Endothelial cell (in vitro differentiated cells): ENCODE measurements around the gene HACE1. TPM values are rescaled to one million over a fixed set of nuclear protein-coding genes. Genes with fewer than 3 reads are reported as not detected.
"Not testable (repeated sequence)": the region's sequence is repeated elsewhere in the genome, so short reads cannot be mapped to it uniquely, and the experiment has no call there.

Experiments used
- DNase-seq: peaks from one replicate; pipeline ENCODE4 v3.0.0; 2021; ENCODE audit warnings: low spot score
- H3K27ac Mint-ChIP-seq: one replicate; pipeline ENCODE4 v1.8.0; 2021; ENCODE audit warnings: mixed read lengths, inconsistent platforms; ENCODE audit not compliant: unreplicated experiment
- H3K27me3 Mint-ChIP-seq: one replicate; pipeline ENCODE4 v1.8.0; 2021; ENCODE audit warnings: mild to moderate bottlenecking, moderate library complexity, mixed read lengths, inconsistent platforms; ENCODE audit not compliant: unreplicated experiment
- H3K36me3 Mint-ChIP-seq: one replicate; pipeline ENCODE4 v1.8.0; 2021; ENCODE audit warnings: mild to moderate bottlenecking, low read depth, mixed read lengths, inconsistent platforms; ENCODE audit not compliant: unreplicated experiment
- H3K4me1 Mint-ChIP-seq: one replicate; pipeline ENCODE4 v1.8.0; 2021; ENCODE audit warnings: mild to moderate bottlenecking, mixed read lengths, inconsistent platforms; ENCODE audit not compliant: unreplicated experiment
- H3K4me3 Mint-ChIP-seq: one replicate; pipeline ENCODE4 v1.8.0; 2021; ENCODE audit warnings: mild to moderate bottlenecking, mixed read lengths, inconsistent platforms; ENCODE audit not compliant: unreplicated experiment
- H3K9me3 Mint-ChIP-seq: one replicate; pipeline ENCODE4 v1.8.0; 2021; ENCODE audit warnings: mixed read lengths, inconsistent platforms; ENCODE audit not compliant: unreplicated experiment
- total RNA-seq: library from RNA; stranded (reverse); fragmentation: NEBNext Ultra II Directional; extraction: Animal tissue kit (Norgen Biotek cat#: 25700); gene quantifications from one replicate; pipeline ENCODE4 v1.2.1, GENCODE V29; 2021; ENCODE audit not compliant: unreplicated experiment
- TF ChIP-seq, protein P1 (sequence below): fragments of 200-600 bp; sonication (generic); IDR thresholded peaks from one replicate; pipeline ENCODE4 v1.5.0; 2021; ENCODE audit warnings: antibody characterized with exemption; ENCODE audit not compliant: unreplicated experiment

Gene HACE1
- total RNA-seq, 1 donor from 2014 or later = 23.0 TPM

DNA sequence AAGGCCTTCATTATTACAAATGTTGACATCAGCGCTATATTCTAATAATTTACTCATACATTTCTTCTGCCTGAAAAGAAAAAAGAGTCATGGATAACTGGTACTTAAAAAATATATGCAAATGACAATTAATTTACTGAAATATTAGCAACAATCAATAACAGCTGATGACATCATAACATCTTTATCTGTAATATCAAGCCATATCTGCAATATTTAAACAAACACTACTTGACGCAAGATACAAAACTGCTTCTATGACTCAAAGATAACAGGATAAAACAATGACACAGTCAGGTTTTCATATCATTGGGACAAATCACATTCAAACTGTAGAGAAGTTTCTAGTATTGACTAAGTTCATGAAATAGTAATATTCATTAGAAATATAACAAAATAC, 16.5 kb downstream of the HACE1 start:
- H3K9me3 Mint-ChIP-seq = no peaks in the 10 kb centered on the region
- DNase-seq = no peak
- no peaks in the 10 kb centered on the region for H3K4me1 Mint-ChIP-seq
- H3K4me3 Mint-ChIP-seq = no peak overlapping the region
- H3K27ac Mint-ChIP-seq = no peak overlapping the region
- H3K27me3 Mint-ChIP-seq = no peaks in the 10 kb centered on the region
- peaks cover 21% of the 10 kb centered on the region for H3K36me3 Mint-ChIP-seq
- TF ChIP-seq, protein P1, sequence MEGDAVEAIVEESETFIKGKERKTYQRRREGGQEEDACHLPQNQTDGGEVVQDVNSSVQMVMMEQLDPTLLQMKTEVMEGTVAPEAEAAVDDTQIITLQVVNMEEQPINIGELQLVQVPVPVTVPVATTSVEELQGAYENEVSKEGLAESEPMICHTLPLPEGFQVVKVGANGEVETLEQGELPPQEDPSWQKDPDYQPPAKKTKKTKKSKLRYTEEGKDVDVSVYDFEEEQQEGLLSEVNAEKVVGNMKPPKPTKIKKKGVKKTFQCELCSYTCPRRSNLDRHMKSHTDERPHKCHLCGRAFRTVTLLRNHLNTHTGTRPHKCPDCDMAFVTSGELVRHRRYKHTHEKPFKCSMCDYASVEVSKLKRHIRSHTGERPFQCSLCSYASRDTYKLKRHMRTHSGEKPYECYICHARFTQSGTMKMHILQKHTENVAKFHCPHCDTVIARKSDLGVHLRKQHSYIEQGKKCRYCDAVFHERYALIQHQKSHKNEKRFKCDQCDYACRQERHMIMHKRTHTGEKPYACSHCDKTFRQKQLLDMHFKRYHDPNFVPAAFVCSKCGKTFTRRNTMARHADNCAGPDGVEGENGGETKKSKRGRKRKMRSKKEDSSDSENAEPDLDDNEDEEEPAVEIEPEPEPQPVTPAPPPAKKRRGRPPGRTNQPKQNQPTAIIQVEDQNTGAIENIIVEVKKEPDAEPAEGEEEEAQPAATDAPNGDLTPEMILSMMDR = no peak

DNA sequence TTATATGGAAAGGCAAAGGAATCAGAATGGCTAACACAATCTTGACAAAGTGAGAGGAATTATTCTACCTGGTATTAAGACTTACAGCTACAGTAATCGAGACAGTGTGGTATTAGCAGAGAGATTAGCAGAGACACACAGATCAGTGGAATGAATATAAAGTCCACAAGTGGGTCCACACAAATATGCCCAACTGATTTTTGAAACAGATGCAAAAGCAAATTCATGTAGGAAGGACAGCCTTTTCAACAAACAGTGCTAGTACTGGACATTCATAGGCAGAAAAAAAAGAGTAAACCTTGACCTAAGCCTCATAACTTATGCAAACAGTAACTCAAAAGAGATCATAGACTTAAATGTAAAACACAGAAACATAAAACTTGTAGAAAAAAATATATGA, 22.6 kb downstream of the HACE1 start:
- H3K27ac Mint-ChIP-seq = no peak overlapping the region
- H3K27me3 Mint-ChIP-seq = no peaks in the 10 kb centered on the region
- TF ChIP-seq, protein P1 = no peak
- no peak for DNase-seq
- peaks cover 15% of the 10 kb centered on the region for H3K36me3 Mint-ChIP-seq
- H3K4me1 Mint-ChIP-seq = no peaks in the 10 kb centered on the region
- H3K4me3 Mint-ChIP-seq = no peak overlapping the region
- no peaks in the 10 kb centered on the region for H3K9me3 Mint-ChIP-seq

DNA sequence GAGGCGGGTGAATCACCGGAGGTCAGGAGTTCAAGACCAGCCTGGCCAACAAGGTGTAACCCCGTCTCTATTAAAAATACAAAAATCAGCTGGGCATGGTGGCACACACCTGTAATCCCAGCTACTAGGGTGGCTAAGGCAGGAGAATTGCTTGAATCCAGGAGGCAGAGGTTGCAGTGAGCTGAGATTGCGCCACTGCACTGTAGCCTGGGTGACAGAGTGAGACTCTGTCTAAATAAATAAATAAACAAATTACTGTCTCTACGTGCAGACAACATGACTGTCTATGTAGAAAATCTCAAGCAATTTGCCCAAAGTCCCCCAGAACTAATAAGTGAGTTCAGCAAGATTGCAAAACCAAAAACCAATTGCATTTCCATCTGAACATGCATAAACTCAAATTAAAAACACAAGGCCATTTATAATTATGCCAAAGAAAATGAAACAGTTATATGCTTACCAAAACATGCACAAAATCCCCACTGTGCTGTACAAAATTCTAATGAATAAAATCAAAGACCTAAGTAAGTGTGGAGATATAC, 23.2 kb downstream of the HACE1 start:
- H3K27me3 Mint-ChIP-seq, DNase-seq, H3K4me3 Mint-ChIP-seq: not testable (repeated sequence)

DNA sequence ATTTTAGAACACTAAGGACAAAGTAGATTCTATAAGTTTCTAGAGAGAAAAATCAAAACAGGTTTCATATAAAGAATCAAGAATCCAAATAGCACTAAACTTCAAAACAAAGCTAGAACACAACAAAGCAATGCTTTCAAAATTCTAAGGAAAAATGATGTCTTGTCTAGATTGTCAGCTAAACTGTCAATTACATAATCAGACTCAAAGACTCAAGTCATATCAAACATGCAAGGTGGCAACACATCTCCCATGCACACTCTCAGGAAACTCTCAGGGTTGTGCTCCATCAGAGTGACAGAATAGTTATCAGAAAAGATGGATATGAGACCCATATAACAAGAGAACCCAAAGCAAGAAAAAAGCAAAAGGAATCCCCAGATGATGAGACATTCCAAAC, 23.9 kb downstream of the HACE1 start:
- H3K4me3 Mint-ChIP-seq = no peak overlapping the region
- no peak for DNase-seq
- no peaks in the 10 kb centered on the region for H3K9me3 Mint-ChIP-seq
- peaks cover 23% of the 10 kb centered on the region for H3K36me3 Mint-ChIP-seq
- H3K27me3 Mint-ChIP-seq = no peaks in the 10 kb centered on the region
- no peaks in the 10 kb centered on the region for H3K4me1 Mint-ChIP-seq
- TF ChIP-seq, protein P1 = no peak
- H3K27ac Mint-ChIP-seq = no peak overlapping the region

More for the DNA sequence above, 23.2 kb downstream of the HACE1 start:
- not testable (repeated sequence) for H3K9me3 Mint-ChIP-seq, H3K27ac Mint-ChIP-seq, H3K4me1 Mint-ChIP-seq
- H3K36me3 Mint-ChIP-seq = peaks cover 19% of the 10 kb centered on the region

DNA sequence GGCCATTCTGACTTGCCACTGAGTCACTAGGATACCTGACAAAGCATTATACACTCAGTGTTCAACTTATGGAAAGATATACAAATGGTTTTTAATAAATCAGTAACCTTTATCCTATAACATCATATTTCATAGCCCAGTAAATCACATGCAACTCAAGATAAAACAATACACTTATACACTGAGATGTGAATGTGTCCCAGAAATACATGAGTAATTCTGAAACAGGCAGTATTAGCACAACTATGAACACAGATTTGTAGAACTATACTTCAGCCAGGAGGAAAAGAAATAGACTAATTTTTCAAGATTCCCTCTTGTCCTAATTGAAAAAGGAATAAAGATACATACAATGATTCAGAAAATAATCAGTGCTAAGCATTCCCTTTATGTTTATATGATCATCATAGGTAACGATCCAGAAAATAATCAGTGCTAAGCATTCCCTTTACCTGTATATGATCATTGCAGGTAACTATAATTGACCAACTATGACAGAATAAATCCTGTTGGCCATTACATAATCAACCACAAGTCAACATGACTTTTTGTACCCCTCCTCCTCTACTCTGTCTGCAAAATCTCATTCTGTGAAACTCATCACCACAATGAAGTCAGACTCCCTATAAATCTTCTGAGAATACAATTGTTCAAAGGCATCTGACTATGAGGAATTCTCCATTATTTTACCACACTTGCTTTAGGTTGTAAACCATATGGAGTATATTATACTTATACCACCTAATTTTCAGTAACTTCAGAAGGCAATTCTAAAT, 30.3 kb downstream of the HACE1 start:
- Mint-ChIP-seq H3K9me3 (no peaks in the 10 kb centered on the region), H3K36me3 (peaks cover 24% of the 10 kb centered on the region), H3K27me3 (no peaks in the 10 kb centered on the region), H3K4me3 (no peak overlapping the region), H3K4me1 (no peaks in the 10 kb centered on the region), H3K27ac (no peak overlapping the region)
- TF ChIP-seq, protein P1 = no peak
- no peak for DNase-seq
